HG02571 (cell line): ENCODE results near the gene FANCC.
A peak's percentile ranks its signal among the peaks of the same experiment; 100 is the strongest.

ENCODE experiments used
- ATAC-seq: cut with Tn5 transposase; IDR thresholded peaks from one replicate; pipeline ENCODE4 v1.9.1; 2021; ENCODE audit warnings: mild to moderate bottlenecking, moderate library complexity; ENCODE audit not compliant: unreplicated experiment

Gene FANCC

DNA sequence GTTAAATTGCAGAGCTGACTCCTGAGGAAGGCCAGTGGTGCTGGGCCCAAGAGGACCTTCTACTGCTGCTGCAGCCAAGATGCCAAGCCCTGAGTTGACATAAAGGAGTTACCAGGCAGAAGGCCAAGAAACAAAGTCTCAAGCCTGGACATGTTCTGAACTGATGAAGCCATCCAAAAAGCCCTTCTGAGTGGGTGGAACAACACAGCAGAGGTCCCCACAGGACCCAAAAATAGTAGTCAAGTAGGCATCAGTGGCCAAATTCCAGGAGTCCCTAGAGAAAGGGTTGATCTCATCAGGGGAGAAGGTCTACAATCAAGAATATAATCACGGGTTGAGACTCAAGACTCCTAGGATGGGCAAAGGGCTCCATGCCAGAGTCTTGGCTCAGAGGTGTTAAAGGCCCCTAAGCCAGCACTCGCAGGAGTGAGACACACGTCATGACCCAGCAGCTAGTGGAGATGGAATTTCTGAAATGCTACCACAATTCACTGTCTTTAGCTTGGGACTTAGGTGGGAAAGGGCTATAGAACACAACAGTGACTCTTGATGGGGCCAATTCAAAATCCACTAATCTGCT, 119.7 kb downstream of the FANCC start:
- ATAC-seq, result no peak

DNA sequence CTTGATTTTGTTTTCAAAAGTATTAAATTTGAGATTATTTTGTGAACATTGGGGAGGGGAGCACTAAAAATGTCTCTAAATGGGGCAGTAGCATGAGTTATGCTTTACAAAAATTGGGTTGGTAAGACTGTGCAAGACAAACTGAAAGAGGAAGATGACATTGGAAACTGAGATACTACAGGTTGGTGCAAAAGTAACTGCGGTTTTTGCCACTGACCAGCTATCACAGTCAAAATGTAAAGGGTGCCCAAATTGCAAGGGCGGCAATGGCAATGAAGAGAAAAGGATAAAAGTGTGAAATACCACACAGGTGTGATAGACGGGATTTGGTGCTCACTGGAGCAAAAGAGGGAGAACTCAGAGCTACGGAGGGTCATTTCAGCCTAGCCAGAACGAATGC, 124.0 kb downstream of the FANCC start:
- ATAC-seq, result no peak

DNA sequence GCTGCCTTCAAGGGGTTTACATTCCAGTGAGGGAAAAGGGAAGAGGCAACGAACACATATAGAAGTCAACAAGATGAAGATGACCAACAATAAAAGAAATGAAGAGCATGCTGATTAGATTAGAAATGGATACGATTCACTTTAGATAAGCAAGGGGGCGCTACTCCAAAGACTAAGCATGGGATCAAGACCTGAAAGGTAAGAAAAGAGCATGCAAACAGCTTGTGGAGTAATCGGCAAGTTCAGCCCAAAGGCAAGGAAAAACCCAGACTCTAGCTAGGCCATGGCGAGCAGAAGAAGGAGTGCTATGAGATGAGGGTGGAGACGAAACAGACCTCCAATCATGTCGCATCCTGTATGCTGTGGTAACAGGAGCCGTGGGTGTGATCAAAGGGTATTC, 124.4 kb downstream of the FANCC start:
- no peak for ATAC-seq

DNA sequence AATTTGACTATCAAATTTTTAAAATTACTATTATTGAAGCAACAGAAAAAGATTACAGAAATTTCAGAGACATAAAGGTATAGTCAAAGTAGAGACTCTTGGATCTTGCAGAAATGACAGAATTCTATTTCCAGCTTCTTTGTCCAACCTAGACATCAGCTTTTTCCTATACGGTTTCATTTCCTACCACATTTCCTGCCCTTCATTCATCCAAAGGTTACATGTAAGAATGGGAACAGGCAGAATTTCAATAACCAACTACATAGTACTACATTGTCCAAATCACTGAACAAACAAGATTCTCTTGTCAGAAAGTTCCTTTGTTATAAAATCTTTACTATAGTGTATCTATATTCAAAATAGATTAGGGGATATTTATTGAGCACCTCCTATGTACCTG, 124.9 kb downstream of the FANCC start:
- ATAC-seq, result no peak

DNA sequence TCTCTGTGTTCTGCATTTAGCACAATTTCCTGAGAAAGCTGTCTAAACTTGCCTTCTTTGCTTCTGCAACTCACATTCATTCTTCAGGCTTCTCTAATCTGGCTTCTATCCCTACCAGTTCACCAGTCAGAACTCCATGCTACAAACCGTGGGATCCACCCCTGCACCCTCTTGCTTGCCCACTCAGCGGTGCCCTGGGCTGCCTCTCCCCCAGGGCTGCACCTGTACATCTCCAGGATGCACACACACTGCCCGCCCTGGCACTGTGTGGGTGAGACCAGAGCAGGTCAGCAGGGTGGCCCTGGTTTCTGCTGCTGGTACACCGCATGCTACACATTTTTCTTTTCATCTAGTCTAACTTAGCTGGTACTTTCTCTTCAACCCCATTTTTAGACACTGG, 127.1 kb downstream of the FANCC start:
- no peak for ATAC-seq

DNA sequence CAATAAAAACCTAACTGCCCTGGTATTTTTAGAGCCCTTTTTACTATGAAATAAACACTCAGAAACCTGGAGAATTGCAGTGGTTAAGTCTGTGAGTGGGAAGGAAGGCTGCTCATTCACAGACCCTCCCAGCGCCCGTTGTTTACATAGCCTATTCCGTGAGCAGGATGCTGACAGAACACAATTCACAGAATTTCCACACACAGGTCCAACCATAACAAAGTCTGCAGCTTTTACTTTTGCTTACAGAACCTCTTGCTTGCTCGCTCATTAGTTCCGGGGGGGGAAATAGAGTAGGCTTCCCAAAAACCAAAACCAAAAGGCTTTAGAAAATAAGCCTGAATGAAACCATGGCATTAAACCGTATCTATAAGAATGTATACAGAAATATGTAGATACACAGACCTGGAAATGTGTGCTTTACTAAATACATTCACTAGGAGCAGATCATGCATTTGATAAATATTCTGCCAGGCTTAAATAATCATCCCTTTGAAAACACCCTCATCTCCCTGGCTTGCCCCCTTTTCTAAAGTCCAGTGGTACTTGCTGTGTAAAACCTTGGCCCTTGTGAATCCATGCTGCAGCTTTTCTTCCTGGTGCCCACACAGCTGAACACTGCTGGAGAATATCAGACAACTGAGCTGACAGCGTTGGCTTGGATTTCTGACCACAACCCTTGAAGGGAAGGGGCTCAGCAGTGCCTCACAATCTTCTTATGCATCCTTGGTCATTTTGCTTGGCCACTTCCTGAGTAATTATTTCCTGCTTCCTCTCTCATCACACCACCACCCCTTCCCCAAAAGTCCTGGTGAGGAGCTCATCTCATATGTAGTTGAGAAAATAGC, 128.0 kb downstream of the FANCC start:
- no peak for ATAC-seq

DNA sequence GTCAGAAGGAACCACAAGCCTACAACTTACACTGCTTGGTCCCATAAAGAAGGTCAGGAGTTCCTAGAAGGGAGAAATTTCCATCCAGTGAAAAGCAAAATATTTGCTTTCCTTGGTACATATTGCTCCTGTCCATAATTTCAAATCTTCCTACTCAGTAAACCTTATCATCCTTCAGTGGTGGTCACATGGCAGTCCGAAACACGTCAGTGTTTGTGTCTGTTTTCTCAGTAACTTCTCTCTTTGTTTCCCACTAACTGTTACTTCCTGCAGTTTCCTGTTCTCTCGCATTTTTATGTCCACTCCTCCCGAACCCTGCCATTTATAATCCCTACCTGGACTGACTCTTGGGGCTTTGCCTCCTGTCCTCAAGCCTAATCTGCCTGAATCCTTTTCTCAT, 129.1 kb downstream of the FANCC start:
- ATAC-seq, result no peak

DNA sequence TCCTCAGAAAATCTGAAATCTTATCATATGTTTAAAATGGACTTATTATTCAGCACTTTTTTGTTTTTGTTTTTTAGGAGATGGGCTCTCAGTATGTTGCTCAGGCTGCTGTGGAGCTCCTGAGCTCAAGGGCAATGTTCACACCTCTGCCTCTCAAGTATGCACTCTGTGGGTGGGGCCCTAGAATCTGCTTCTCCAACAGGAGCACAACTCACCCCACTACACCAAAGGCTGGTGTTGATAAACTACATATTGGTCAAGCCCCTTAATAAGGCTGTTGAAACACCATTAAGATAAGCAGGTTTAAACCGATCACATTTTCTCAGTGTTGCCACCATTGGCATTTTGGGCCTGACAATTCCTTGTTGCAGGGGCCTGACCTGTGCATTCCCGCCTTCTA, 131.6 kb downstream of the FANCC start:
- ATAC-seq, result no peak

DNA sequence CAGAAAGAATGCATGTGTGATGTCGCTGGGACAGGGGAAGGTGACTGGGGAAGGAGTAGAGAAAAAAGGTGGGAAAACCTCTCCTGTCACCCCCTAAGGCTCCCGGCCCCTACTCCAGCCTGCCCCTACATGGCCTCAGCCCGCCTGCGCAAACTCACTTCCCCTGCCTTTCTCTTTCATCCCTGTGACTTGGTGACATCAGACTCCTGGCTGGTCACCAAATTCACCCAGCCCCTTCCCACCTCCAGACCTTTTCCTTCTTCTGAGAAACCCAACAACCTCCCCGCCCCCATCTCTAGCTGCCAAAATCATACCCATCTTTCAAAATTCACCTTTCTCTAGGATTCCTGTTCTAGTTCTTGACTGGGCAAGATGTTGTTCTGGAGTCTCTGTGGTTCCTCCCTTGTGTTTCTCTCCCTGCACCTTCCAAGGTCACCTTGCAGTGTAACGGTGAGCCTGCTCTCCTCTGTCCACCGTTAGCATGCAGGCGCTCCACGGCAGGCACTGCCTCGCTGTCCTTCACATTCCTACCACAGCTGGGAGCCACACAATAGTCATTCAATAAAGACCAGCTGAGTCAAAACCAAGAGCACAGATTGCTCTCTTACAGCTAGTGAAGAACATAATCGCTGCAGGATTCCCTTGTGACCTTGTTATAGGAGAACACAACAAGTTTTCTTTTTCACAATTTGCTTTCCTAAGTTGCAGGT, 134.5 kb downstream of the FANCC start:
- no peak for ATAC-seq

DNA sequence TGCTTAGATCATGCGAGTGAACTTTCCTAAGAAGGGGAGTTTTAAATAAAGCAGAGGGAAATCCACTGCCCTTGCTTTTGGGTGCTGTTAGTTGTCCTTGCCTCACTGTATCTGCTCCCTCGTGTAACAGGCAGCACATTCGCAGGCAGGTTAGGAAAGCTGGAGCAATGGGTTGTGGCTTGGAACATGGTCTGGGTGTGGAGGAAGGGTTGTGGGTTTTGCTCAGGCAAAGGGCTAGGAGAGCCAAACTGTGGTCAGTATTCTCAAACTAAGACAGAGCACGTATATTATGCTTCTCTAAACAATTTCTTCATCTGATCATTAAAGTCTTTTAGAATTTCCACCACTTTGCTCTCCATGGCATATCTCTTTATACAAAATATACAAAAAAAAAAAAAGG, 135.7 kb downstream of the FANCC start:
- ATAC-seq, result no peak

DNA sequence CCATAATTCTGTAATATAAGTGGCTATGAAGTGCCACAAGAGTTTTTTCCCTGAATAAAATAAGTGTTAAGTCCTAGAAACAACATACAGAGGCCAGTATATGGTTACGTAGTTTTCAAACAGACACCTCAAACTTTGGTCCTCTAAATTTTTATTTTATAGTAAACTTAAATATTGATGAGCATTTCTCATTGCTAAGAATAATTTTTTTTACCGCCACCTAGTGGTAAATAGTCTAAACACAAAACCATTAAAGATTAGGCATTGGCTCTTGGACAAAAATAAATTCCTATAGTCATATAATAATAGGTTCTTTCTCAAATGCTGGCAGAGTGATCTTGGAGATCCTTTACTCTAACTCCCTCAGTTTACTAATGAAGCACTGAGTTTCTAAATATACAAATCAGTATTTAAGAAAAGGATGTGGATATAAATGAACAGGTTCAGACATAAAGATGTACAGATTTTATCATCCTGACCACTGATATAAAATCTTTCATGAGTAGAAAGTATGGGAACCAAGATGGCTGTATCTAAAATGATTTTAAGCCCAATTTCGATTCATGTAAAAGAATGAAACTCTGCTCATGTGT, 136.2 kb downstream of the FANCC start:
- ATAC-seq, result no peak

DNA sequence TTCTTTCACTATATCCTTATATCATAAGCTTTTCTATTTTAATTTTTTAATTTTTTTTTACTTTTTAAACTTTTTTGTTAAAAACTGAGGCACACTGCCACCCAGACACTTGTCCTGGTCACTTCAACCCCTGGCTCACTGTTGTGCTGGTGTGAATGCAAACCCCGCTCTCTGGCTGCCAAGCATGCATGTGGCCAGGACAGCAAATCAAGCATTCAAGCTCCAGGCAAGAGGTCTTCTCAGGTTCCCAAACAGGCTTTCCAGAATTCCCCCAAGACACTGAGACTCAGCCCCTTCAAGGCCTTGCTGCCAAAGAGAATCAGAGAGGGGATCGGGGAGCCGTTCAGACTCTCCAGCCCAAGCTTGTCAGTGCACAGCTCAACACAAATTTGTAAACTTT, 139.9 kb downstream of the FANCC start:
- ATAC-seq, result no peak

DNA sequence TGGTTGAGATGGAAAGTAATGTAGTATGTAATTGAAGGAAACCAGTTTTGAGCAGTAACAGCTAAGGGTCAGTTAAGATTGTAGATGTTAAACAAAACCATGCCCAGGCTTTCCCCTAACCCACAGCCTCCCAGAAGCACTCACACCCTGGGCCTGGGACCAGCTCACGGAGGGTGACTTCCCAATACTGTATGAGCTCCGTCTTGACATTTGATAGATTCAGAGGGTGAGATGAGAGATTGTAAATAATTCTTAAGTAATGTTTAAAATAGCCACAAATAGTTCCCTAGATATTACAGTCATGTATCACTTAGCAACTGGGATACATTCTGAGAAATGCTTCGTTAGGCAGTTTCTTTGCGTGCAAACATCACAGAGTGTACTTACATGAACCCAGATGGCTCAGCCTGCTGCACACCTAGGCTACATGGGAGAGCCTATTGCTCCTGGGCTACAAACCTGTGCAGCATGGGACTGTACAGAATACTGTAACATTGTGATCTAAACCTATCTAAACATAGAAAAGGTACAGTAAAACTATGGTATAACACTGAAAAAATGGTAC, 140.7 kb downstream of the FANCC start:
- no peak for ATAC-seq

DNA sequence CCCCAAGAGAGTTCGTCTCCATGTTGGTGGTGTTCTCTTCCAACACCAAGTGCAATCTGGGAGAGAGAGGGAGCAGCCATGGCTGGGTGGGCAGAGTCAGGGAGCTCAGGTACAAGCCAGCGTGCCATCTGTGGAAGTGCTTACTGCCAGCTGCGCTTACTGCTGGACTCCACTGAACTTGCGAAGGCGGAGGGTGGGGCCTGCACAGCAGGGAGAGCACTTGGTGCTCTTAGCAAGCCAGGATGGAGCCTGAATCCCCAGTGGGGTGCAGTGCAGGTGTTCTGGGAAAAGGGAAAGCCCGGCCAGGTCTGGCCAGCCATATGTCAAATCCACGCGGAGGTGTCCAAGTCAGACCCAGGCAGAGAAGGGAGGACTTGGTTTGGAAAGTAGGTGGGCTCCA, 142.0 kb downstream of the FANCC start:
- ATAC-seq, result no peak

DNA sequence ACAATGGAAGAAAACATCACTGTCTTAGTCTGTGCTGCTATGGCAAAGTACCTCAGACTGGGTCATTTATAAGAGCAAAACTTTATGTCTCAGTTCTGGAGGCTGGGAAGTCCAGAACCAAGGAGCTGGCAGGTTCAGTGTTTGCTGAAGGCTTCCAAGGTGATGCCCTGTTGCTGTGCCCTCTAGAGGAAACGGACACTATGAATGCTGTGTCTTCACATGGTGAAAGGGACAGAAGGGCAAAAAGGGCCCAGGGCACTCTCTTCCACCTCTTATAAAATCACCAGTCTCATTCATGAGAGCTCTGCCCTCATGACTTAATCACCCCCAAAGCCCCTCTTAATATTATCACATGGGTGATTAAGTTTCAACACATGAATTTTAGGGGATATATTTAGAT, 143.5 kb downstream of the FANCC start:
- no peak for ATAC-seq

DNA sequence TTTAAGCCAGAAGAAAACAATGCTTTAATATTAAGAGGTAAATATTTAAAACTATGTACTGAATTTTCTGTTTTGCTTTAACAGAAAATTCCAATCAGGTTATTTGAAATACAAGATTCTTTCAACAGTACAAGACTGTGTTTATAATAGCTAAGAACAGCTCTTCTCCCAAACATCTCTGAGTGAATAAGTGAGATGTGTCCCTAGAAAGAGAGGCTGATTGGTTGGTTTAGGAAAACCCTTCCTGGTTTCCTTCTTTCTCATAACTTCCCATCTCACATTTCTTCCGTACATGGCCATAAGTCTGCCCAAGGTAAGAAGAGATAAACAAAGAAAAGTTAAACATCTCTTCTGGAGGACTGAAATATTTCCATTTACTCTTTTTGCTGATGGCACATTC, 145.9 kb downstream of the FANCC start:
- no peak for ATAC-seq

DNA sequence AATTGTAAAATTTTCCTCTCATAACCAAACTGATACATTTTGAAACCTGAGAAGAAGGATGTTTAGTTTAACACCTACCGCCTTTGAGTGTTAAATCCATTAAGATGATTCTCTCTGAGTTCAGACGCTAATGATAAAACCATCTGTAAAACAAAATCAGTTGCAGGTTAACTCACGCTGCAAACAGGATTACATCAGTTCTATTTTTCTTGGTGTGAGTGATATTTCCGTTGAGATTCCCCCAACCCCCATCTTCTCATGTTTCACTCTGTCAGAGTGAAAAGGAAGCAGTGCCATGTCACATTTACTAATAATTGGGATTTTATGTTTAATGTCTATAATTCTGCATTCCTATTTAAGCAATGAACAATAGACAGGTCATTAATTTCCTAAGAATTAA, 146.5 kb downstream of the FANCC start:
- no peak for ATAC-seq

DNA sequence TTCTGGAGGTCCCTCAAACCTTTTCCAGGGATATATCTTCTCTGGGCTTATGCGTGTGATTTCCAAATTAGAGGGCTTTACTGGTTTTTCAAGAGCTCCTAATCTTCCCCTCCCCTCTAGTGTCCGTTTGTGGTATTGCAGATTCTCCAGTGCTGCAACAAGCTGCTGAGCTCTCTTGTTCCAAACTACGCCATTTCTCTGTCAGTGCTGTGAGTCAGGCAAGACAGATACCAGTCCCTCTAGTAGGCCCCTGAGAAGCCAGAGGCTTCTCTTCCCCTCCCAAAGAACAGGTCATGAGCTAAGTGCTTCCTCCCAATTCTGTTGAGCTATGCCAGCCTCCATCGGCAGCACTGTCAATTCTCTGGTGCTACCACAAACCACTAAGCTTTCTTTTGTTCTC, 149.5 kb downstream of the FANCC start:
- no peak for ATAC-seq

DNA sequence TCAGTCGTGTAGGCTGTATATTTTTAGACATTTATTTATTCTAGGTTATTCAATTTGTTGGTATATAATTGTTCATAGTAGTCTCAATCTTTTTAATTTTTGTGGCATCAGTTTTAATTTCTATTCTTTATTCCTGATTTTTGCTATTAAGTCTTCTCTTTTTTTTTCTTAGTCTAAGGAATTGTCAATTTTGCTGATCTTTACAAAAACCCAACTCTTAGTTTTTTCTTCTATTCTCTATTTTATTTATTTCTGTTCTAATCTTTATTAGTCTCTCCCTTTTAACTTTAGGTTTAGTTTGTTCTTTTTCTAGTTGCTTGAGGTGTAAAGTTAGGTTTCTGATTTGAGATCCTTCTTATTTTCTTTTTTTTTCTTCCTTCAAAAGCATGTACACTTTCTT, 152.5 kb downstream of the FANCC start:
- ATAC-seq, result no peak

DNA sequence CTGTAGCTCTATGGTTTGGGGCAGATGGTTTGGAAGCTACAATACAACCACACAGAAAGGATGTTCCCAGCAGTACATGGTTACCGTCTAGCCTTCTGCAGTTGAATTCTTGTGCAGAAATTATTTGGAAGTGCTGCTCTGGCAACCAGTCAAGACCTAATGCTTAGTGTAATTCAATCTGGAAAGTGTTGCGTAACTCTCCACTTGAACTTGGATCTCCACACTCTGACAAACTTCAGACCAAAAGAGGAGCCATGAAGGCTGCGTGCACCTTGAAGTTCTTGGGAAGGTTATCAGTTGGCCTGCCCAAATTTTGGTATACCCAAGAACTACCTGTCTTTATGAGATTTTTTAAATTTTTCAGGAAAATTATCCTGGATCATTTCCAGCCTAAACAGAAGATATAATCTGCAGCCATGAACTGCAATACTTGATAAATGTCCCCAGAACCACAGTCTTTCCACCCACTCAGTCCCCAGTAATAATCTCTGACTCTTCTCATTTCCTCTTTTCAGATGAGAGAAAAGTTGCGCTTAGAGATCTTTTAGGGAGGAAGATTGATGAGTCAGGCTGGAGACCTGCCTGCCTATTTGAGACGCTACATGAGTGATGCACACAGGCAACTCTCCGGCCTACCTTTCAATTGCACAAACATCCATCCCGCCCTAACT, 159.9 kb downstream of the FANCC start:
- peak; percentile 84 for ATAC-seq

DNA sequence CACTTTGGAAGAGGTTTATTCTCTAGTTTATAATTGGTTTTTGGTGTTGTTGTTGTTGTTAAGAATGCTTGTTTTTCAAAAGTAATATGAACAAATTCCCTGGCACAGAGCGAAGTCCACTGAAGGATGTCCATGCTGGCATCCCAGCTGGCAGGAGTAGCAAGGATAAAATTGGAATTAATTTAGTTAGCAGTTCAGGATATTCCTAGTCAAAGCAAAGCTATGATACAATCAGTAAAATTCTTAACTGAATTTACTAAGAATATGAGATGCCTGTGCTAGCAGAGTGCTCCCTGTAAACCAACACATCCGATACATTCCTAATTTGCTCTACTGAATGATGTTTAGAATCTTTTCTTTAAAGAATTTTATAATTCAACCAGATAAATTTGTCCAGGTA, 161.4 kb downstream of the FANCC start:
- no peak for ATAC-seq
